ENCODE measurements around the gene CHN1.

CHN1 gene

GRCh38 chr2:174760845-174761473 is 244.2 kb downstream of the CHN1 start:
- no peak for TF ChIP-seq CTCF (IDR thresholded peaks at IDR 0.05)
- DNase-seq (ENCODE audit: low spot score), result no peak
- Histone ChIP-seq H3K4me3 (no peak overlapping the region), H3K27ac (no peak overlapping the region)

- no peak for DNase-seq (ENCODE audit: low spot score)
- no peak overlapping the region for H3K27ac ChIP-seq
- TF ChIP-seq CTCF (IDR thresholded peaks at IDR 0.05), result no peak
- no peak overlapping the region for H3K4me3 ChIP-seq
These were observed 245.7 kb downstream of the CHN1 start for GRCh38 chr2:174759381-174760065.

GRCh38 chr2:174756743-174757142 is 248.4 kb downstream of the CHN1 start:
- DNase-seq (ENCODE audit: low spot score), result no peak
- TF ChIP-seq CTCF (IDR thresholded peaks at IDR 0.05), result no peak
- no peak overlapping the region for H3K27ac ChIP-seq
- H3K4me3 ChIP-seq, result no peak overlapping the region

- no peak overlapping the region for H3K27ac ChIP-seq
- DNase-seq (ENCODE audit: low spot score), result no peak
- H3K4me3 ChIP-seq, result no peak overlapping the region
- no peak for TF ChIP-seq CTCF (IDR thresholded peaks at IDR 0.05)
These were observed 252.0 kb downstream of the CHN1 start for GRCh38 chr2:174753038-174753633.

GRCh38 chr2:174752403-174753037 is 252.7 kb downstream of the CHN1 start:
- Histone ChIP-seq H3K4me3 (no peak overlapping the region), H3K27ac (no peak overlapping the region)
- TF ChIP-seq CTCF (IDR thresholded peaks at IDR 0.05), result no peak
- no peak for DNase-seq (ENCODE audit: low spot score)

- Histone ChIP-seq H3K4me3 (no peak overlapping the region), H3K27ac (no peak overlapping the region)
- DNase-seq (ENCODE audit: low spot score), result no peak
- no peak for TF ChIP-seq CTCF (IDR thresholded peaks at IDR 0.05)
These were observed 254.2 kb downstream of the CHN1 start for GRCh38 chr2:174750923-174751441.
